Progenitor cell of endocrine pancreas (in vitro differentiated cells): Measurements from ENCODE around the gene GRIN3A. TPM values are rescaled to one million over a fixed set of nuclear protein-coding genes. Genes with fewer than 3 reads are reported as not detected.

Source experiments
- DNase-seq: peaks from one replicate; pipeline ENCODE4 v3.0.0; 2021; ENCODE audit warnings: low spot score; ENCODE audit not compliant: unreplicated experiment
- H3K27ac Mint-ChIP-seq: 2 replicates; pipeline ENCODE4 v1.8.0; 2021; ENCODE audit warnings: mild to moderate bottlenecking, moderate library complexity, mixed read lengths
- H3K27me3 Mint-ChIP-seq: 2 replicates; pipeline ENCODE4 v1.8.0; 2021; ENCODE audit warnings: mixed read lengths
- H3K36me3 Mint-ChIP-seq: 2 replicates; pipeline ENCODE4 v1.8.0; 2022; ENCODE audit warnings: mixed read lengths; ENCODE audit not compliant: insufficient read depth
- H3K4me1 Mint-ChIP-seq: 2 replicates; pipeline ENCODE4 v1.8.0; 2021; ENCODE audit warnings: low read depth, mixed read lengths
- H3K4me3 Mint-ChIP-seq: 2 replicates; pipeline ENCODE4 v1.8.0; 2021; ENCODE audit warnings: low read depth, mild to moderate bottlenecking, moderate library complexity, mixed read lengths
- H3K9me3 Mint-ChIP-seq: 2 replicates; pipeline ENCODE4 v1.8.0; 2021; ENCODE audit warnings: low read depth, mixed read lengths
- CTCF ChIP-seq: fragments of 200-600 bp; sonication (generic); IDR thresholded peaks from one replicate; pipeline ENCODE4 v1.5.0; 2021; ENCODE audit warnings: antibody characterized with exemption, mild to moderate bottlenecking; ENCODE audit not compliant: unreplicated experiment
- total RNA-seq: library from RNA; stranded (reverse); gene quantifications from 2 replicates; pipeline ENCODE4 v1.2.1, GENCODE V29; 2021

GRIN3A gene
- total RNA-seq, 1 donor from 2014 or later, result 0.48 TPM

GRCh38 chr9:101652601-101653175, 85.8 kb downstream of the GRIN3A start:
- Mint-ChIP-seq H3K4me3 (no peak overlapping the region), H3K9me3 (no peaks in the 10 kb centered on the region), H3K27ac (no peak overlapping the region), H3K27me3 (peaks cover 3% of the 10 kb centered on the region), H3K4me1 (peaks cover 5% of the 10 kb centered on the region), H3K36me3 (no peaks in the 10 kb centered on the region)
- no peak for DNase-seq
- TF ChIP-seq CTCF, result no peak

- Mint-ChIP-seq H3K27ac (no peak overlapping the region), H3K9me3 (peaks cover 2% of the 10 kb centered on the region), H3K4me1 (no peaks in the 10 kb centered on the region), H3K36me3 (no peaks in the 10 kb centered on the region), H3K27me3 (no peaks in the 10 kb centered on the region), H3K4me3 (no peak overlapping the region)
- TF ChIP-seq CTCF, result no peak
- DNase-seq, result no peak
These were observed 88.3 kb downstream of the GRIN3A start for GRCh38 chr9:101650142-101650541.

GRCh38 chr9:101648493-101648892, 90.0 kb downstream of the GRIN3A start:
- Mint-ChIP-seq H3K36me3 (no peaks in the 10 kb centered on the region), H3K9me3 (peaks cover 6% of the 10 kb centered on the region), H3K4me3 (no peak overlapping the region), H3K27me3 (no peaks in the 10 kb centered on the region), H3K27ac (no peak overlapping the region), H3K4me1 (no peaks in the 10 kb centered on the region)
- DNase-seq, result no peak
- TF ChIP-seq CTCF, result no peak

- no peak for TF ChIP-seq CTCF
- no peak overlapping the region for H3K27ac Mint-ChIP-seq
- no peak overlapping the region for H3K4me3 Mint-ChIP-seq
- H3K27me3 Mint-ChIP-seq, result no peaks in the 10 kb centered on the region
- peaks cover 18% of the 10 kb centered on the region for H3K4me1 Mint-ChIP-seq
- no peaks in the 10 kb centered on the region for H3K36me3 Mint-ChIP-seq
- peaks cover 9% of the 10 kb centered on the region for H3K9me3 Mint-ChIP-seq
- DNase-seq, result no peak
These were observed 98.4 kb downstream of the GRIN3A start for GRCh38 chr9:101639785-101640665.

GRCh38 chr9:101639311-101639710, 99.1 kb downstream of the GRIN3A start:
- no peak for DNase-seq
- peaks cover 8% of the 10 kb centered on the region for H3K9me3 Mint-ChIP-seq
- H3K36me3 Mint-ChIP-seq, result no peaks in the 10 kb centered on the region
- H3K27me3 Mint-ChIP-seq, result no peaks in the 10 kb centered on the region
- H3K4me1 Mint-ChIP-seq, result peaks cover 22% of the 10 kb centered on the region
- no peak overlapping the region for H3K4me3 Mint-ChIP-seq
- H3K27ac Mint-ChIP-seq, result no peak overlapping the region
- TF ChIP-seq CTCF, result no peak
